GM19351 (cell line): Measurements from ENCODE around the gene ABCB6.
"Not testable (repeated sequence)": the region's sequence is repeated elsewhere in the genome, so short reads cannot be mapped to it uniquely, and the experiment has no call there.

Source experiments
- ATAC-seq: cut with Tn5 transposase; IDR thresholded peaks from one replicate; pipeline ENCODE4 v1.9.1; 2021; ENCODE audit warnings: mild to moderate bottlenecking, moderate library complexity; ENCODE audit not compliant: unreplicated experiment

The ABCB6 gene

DNA sequence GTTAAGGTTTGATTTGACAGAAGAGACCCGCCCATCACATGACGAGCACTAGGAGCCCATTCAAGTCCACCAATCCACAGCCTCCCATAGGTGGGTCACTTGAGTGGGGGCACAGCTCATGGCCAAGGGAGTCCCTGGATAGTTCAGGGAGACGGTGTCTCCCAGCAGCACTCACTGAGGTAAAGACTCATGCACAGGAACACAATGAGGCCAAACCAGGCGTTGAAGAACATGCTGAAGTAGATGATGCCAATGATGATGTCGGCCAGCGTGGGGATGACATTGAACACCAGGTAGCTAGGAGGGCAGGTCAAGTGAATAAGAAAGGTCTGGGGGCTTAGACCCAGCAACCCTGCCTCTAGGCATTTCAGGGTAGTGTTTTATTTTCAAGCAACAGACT is 4.0 kb downstream of the ABCB6 start:
- no peak for ATAC-seq

DNA sequence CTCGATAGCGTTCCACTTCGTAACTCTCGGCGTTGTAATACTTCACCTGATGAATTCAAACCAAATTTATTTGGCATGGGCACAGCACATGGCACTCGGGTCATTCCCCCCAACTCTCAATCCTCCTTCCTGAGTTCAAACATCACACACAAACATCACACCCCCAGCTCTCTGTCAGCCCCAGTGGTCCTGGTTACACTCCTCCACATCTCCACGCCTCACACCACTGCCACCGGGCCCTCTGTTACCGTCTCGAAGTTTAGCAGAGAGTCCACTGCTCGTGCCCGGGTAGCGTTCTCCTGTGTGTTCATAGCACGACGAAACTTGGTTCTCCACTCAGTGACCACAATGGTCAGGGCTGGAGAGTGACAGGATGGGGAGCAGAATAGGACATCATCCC is 4.6 kb downstream of the ABCB6 start:
- no peak for ATAC-seq

DNA sequence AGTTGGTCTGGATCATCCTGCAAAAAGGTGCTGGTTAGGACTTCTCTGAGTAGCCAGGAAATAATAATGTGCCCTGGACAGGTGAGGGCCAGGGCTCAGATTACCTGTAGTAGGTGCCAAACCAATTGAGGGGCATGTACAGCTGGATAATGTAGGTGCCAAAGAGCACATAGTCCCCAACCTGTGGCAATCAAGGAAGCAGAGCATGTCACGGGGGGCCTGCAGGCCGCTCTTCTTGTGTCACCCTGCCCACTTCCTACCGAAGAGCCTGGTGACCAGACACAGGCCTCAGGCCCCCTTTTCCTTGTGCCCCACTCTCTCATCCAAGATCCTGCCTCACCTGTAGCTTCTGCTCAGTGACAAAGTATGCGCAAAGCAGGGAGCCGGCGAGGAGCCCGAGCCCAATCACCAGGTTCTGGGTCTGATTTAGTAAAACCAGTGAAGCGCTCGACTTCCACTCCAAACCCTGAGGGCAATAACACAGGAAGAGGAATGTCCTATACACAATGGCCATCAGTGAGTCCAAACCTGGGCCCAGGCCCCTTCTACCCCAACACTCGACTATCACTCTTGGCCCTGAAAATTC is 5.2 kb downstream of the ABCB6 start:
- ATAC-seq: no peak

DNA sequence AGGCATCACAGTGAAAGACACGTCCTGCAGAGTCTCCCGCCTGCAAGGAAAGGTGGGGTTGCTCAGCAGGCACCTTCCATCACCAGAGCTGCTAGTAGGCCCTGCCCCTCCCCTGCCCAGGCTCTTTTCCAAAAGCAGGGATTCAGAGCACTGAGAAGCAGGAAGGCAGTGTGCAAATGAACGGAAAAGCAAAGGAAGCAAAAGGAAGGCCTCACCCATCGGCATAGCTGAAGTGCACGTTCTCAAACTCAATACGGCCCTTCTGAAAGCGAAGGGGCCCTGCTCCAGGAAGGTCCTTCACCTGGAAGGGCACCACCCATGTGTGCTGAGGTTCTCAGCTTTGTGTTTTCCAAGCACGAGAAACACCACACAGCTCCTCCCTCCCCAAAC is 5.7 kb downstream of the ABCB6 start:
- ATAC-seq: no peak

DNA sequence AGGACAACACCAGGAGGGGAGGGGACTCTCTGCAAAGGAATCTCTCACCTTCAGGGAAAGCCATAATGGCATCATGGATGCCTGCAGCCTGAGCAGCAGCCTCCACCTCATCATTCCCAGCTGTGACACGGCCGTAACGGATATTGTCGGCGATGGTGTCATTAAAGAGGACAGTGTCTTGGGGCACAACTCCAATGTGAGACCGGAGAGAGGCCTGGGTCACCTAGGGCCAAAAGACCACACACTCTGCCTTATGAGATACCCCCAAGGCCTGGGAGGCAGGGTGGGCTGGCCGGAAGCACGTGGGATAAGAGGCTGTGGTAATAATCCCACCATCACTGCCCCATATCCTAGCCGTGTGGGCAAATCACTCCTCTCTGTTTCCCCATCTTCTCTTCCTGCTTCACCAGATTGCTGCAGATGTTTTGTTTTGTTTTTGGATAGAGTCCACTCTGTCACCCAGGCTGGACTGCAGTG is 7.8 kb downstream of the ABCB6 start:
- no peak for ATAC-seq

DNA sequence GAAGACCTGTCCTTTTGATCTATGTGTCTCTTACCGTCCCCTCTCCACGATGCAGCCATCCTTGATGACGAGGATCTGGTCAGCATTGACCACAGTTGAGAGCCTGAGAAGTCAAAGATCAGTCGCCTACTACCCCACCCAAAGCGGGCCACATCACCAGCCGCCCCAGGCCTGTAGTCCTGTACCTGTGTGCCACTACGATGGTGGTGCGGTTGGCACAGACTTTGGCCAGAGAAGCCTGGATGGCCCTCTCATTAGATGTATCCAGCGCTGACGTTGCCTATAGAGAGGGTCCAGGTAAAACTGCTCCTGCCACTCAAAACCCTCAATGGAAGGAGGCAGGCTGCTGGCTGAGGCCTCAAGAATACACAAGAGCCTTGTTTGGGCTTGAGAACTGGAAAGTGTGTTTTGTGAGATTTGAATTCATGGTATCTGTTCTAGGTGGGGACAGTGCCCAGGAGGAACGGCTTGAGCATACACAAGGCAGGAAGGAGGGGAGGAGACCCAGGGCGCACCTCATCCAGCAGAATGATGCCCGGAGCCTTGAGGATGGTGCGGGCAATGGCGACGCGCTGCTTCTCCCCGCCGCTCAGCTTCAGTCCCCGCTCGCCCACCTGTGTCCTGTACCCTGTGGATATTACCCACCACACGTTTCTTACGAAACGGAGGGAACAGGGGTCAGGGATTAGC is 8.4 kb downstream of the ABCB6 start:
- no peak for ATAC-seq

DNA sequence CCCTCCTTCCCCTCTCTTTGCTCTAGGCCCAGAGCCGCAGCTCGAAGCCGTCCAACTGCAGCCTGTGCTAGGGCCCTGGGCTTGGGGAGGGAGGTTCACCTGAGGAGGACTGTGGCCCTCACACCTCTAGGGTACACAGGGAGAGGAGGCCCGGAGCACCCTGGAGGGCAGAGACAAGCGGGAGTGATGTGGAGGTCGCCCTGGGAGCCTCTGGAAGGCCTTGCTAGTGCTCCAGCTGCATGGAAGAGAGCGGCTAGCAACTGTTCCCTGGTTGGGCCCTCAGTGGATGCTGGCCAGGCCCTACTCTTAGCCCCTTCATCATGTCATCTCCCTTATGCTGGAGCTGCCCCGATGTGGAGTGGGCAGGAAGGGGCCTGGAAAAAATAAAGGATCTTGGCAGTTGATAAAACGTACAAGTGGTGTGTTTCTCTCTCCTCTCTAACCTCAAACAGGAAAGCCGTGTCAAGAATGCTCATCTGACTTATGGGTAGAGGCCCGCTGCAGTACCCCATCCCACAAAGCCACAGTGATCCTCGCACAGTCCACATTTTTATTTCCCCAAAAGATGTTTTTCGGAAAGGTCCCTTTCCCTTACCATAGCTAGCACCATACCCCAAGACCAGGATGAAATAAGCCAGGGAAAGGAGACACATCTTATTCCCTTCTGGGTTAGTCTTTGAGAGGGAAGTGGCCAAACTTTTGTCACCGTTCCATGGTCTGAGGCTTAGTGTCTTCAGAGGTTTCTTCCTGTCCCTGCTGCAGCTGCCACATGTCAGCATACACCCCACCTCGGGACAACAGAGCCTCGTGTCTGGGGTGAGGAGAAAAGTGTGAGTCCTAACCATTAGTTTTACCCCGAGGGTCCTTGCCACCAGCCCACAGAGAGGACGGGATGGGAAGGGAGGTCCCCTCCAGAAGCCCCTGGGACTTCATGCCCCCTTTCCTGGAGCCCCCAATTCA is 9.2 kb downstream of the ABCB6 start:
- ATAC-seq: no peak

DNA sequence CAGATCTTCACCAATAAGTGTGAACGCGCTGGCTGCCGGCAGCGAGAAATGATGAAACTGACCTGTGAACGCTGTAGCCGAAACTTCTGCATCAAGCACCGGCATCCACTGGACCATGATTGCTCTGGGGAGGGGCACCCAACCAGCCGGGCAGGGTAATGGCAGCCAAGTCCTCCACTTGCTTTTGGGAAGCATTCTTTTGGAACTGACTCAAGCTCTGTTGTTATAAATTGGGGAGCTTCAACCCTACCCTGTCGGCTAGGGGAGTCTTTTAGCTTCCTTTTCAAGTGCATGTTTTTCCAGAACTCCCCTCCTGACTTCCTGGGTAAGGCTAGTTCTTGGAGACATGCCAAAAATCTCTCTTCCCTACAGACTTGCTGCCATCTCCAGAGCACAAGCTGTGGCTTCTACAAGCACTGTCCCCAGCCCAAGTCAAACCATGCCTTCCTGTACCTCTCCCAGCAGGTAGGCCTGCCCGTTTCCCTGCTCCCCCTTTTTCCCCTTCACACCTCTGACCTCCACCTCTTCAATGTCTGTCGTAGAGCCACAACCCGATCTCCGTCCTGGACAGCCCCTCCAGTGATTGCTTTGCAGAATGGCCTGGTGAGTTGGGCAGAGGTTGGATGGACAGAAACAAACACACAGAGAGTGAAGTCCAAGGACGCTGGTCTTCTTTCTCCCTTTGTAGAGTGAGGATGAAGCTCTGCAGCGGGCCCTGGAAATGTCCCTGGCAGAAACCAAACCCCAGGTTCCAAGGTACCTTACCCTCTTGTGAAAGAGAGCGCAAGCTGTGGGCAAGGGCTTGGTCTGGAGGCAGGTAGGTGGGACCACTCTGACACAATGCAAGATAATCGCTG is 10.6 kb downstream of the ABCB6 start:
- ATAC-seq: no peak

DNA sequence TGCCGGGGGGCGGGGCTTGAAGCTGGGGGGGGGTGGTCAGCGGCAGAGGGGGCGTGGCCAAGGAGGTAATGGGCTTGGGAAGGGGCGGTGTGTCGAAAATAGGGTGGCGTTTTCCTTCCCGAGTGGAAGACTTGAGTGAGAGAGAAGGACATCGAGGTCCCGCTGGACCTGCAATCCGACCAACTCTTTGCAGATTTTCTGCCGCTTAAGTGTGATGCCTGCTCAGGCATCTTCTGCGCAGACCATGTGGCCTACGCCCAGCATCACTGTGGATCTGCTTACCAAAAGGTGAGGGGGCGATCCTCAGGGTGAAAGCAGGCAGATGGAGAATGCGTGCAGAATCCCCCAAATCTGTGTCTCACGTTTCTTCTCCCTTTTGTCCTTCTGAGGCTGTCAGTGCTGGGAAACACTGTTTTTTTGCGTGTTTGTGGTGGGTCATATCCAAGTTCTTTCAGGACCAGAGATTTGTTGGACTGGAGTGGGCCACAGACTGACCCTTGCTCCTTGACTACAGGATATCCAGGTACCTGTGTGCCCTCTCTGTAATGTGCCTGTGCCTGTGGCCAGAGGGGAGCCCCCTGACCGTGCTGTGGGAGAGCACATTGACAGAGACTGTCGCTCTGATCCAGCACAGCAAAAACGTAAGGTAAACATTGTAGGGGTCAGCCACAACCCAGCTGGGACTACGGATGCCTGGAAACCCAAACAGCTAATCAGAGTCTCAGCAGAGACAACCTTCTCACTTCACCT is 11.4 kb downstream of the ABCB6 start:
- no peak for ATAC-seq

DNA sequence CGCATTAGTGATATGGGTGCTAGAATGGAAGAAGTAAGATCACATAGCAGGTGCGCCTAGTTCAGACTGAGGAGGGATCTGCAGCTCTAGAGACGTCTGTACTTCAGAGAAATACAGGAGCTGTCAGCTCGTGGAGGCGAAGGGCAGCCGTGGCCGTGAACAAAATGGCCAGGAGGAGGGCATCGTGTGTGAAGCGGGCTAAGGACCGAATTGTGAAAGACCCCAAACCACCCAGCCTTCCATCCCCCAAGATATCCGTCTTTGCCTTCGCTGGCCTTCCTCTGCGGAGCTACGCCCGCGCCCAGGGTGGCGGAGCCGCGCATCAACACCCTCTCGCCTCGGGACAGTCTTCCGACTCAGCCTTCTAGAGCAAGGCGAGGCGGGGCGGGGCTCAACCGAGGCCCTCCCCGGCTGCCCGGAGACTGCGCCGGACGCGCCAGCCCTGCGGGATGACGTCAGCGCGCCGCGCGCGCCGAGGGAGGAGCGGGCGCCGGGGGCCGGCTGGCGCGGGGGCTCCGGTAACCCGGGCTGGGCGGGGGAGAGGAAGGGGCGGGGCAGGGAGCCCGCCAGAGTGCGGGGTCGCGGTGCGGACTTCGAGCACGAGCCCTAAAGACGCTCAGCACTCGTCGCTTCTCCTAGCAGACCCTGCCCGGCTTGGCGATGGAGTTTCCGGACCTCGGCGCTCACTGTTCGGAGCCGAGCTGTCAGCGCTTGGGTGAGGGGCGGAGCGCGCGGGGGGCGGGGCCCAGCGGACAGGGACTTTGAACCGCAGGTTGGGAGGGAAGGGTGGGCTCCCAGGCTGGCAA is 12.2 kb downstream of the ABCB6 start, which contains the start of gene ZFAND2B:
Gene ZFAND2B, plus strand, starts transcription at position 455 of the 806 bp plus-strand sequence. Its CDS starts 206 bp downstream, at position 661.
- ATAC-seq: peak; percentile 98

DNA sequence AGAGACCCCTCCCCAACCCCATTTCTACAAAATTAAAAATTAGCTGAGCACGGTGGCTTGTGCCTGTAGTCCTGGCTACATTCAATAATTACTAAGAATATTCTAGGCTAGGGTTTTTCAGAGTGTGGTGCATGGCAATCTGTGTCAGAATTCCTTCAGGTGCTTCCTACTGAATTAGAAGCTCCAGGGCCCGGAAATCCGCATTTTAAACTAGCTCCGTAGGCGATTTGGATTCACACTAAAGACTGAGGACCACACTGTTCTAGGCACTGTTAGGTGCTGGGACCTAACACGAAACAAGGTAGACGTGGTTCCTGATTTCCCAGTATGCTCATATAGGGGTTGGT is 12.8 kb downstream of the ABCB6 start:
- ATAC-seq: no peak

DNA sequence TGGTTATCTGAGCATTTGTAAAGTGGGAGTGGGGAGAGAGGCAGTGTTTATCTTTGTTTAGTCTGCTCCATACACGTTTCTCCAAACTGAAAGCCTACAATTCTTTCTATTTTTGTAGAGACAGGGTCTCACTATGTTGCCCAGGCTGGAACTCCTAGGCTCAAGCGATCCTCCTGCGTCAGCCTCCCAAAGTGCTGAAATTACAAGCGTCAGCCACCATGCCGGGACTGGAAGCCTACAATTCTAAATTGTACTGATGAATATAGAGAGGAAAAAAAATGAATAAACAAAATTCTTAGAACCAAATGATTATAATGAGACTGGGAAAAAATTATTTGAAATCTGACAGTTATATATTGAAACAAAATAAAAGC is 13.6 kb downstream of the ABCB6 start:
- no peak for ATAC-seq

DNA sequence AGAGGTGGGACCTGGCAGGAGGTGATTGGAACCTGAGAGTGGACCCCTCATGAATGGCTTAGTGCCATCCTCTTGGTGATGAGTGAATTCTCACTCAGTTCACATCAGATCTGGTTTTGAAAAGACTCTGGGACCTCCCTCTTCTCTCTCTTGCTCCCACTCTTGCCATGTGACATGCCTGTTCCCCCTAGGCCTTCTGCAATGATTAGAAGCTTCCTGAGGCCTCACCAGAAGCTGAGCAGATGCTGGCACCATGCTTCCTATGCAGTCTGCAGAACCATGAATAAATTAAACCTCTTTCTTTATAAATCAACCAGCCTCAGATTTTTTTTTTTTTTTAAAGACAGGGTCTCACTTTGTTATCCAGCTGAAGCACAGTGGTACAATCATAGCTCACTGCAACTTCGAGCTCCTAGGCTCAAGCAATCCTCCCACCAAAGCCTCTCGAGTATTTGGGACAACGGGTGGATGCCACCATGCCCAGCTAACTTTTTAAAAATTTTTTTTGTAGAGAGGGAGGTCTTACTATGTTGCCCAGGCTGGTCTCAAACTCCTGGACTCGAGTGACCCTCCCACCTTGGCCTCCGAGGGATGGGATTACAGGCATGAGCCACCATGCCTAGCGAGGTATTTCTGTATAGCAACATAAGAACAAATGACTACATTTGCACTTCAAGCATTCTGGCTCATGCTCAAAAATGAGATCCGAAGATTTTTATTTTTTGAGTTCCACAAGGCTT is 14.2 kb downstream of the ABCB6 start:
- no peak for ATAC-seq

DNA sequence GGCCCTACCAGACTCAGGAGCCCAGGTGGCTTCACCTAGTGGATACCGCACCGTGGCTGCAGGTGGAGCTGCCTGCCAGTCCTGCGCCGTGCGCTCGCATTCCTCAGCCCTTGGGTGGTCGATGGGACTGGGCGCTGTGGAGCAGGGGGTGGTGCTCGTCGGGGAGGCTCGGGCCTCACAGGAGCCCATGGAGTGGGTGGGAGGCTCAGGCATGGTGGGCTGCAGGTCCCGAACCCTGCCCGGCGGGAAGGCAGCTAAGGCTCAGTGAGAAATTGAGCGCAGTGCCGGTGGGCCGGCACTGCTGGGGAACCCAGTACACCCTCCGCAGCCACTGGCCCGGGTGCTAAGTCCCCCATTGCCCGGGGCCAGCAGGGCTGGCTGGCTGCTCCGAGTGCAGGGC is 17.4 kb downstream of the ABCB6 start:
- ATAC-seq: not testable (repeated sequence)

DNA sequence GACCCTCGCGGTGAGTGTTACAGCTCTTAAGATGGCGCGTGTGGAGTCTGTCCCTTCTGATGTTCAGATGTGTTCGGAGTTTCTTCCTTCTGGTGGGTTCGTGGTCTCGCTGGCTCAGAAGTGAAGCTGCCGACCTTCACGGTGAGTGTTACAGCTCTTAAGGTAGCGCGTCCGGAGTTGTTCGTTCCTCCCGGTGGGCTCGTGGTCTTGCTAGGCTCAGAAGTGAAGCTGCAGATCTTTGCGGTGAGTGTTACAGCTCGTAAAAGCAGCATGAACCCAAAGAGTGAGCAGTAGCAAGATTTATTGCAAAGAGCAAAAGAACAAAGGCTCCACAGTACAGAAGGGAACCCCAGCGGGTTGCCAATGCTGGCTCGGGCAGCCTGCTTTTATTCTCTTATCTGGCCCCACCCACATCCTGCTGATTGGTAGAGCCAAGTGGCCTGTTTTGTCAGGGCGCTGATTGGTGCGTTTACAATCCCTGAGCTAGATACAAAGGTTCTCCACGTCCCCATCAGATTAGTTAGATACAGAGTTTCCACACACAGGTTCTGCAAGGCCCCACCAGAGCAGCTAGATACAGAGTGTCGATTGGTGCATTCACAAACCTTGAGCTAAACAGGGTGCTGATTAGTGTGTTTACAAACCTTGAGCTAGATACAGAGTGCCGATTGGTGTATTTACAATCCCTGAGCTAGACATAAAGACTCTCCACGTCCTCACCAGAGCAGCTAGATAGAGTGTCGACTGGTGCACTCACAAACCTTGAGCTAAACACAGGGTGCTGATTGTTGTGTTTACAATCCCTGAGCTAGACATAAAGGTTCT is 18.0 kb downstream of the ABCB6 start:
- ATAC-seq: not testable (repeated sequence)

DNA sequence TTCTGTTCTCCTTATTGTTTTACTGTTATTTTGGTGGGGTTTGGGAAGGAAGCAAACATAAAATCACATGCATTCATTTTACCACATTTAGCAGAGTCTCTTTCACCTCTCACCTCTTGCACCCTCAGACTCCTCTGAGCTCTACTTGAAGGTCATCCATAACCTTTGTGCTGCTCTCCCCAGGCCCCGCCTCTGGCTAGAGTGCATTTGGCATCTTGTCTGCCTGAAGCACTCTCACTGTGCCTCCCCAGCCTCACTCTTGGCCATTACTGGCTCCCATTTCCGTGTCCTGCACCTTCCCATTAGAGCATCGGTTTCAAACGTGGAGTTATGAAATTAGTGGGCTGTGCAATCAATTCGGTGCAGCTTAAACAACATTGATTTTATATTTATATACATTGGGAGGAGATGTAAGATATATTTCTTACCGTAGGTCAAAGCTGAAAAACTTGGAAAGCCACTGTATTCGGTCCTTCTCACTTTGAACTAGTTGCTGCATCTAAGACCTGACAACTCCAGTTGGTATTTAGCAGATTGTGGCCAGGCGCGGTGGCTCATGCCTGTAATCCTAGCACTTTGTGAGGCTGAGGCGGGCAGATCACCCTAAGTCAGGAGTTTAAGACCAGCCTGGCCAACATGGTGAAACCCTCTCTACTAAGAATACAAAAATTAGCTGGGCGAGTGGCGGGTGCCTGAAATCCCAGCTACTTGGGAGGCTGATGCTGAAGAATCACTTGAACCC is 19.1 kb downstream of the ABCB6 start:
- no peak for ATAC-seq

DNA sequence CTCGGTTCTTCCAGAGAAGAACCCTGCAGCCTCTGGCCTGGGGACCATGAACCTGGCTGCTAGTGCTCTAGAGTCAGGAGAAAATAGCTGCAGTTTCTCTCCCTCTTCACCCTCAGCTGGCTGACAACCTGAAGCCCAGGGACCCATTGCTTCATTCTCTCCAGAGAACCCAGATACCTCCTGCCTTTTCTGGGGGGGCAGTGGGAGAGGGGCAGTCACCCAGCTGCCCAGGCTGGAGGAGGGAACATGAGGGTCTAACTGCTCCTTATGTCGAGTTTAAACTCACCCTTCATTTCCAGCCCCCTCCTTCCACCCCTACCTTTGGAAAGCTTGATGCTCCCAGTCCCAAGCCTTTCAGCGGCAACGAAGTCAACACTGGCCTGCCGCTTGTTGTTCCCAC is 19.8 kb downstream of the ABCB6 start:
- ATAC-seq: no peak
